GM18499 (cell line): Measurements from ENCODE around the gene ST6GALNAC2.
"Not testable (repeated sequence)": the region's sequence is repeated elsewhere in the genome, so short reads cannot be mapped to it uniquely, and the experiment has no call there.

Source experiments
- ATAC-seq: cut with Tn5 transposase; IDR thresholded peaks from one replicate; pipeline ENCODE4 v1.9.1; 2021; ENCODE audit warnings: moderate number of reproducible peaks; ENCODE audit not compliant: insufficient read depth, unreplicated experiment

Gene ST6GALNAC2

GRCh38 chr17:76585649-76586593 lies at the start of gene ST6GALNAC2:
Gene ST6GALNAC2, minus strand, starts transcription at chr17:76585860. Its CDS starts 52 bp downstream, at chr17:76585808.
- ATAC-seq: no peak

- ATAC-seq: no peak
These were observed 49.4 kb upstream of the ST6GALNAC2 start for GRCh38 chr17:76635039-76635438.

- no peak for ATAC-seq
These were observed 48.1 kb upstream of the ST6GALNAC2 start for GRCh38 chr17:76633628-76634328.

GRCh38 chr17:76631821-76632565 lies 46.3 kb upstream of the ST6GALNAC2 start:
- ATAC-seq: no peak

GRCh38 chr17:76630151-76630550 lies 44.5 kb upstream of the ST6GALNAC2 start:
- no peak for ATAC-seq

- ATAC-seq: no peak
These were observed 41.9 kb upstream of the ST6GALNAC2 start for GRCh38 chr17:76627510-76627909.

- no peak for ATAC-seq
These were observed 40.8 kb upstream of the ST6GALNAC2 start for GRCh38 chr17:76626442-76626841.

GRCh38 chr17:76625496-76625895 lies 39.8 kb upstream of the ST6GALNAC2 start:
- ATAC-seq: no peak

- ATAC-seq: no peak
These were observed 37.8 kb upstream of the ST6GALNAC2 start for GRCh38 chr17:76623271-76624146.

GRCh38 chr17:76617838-76618237 lies 32.2 kb upstream of the ST6GALNAC2 start:
- ATAC-seq: no peak

- no peak for ATAC-seq
These were observed 29.4 kb upstream of the ST6GALNAC2 start for GRCh38 chr17:76614912-76615617.

- not testable (repeated sequence) for ATAC-seq
These were observed 28.6 kb upstream of the ST6GALNAC2 start for GRCh38 chr17:76614064-76614759.

- ATAC-seq: no peak
These were observed 27.6 kb upstream of the ST6GALNAC2 start for GRCh38 chr17:76612977-76613851.

GRCh38 chr17:76612465-76612864 lies 26.8 kb upstream of the ST6GALNAC2 start:
- no peak for ATAC-seq

GRCh38 chr17:76611758-76612157 lies 26.1 kb upstream of the ST6GALNAC2 start:
- ATAC-seq: no peak

- ATAC-seq: not testable (repeated sequence)
These were observed 25.6 kb upstream of the ST6GALNAC2 start for GRCh38 chr17:76611080-76611749.

- ATAC-seq: not testable (repeated sequence)
These were observed 21.0 kb upstream of the ST6GALNAC2 start for GRCh38 chr17:76606685-76607084.
